ENCODE results near the gene LPCAT1.

DNA sequence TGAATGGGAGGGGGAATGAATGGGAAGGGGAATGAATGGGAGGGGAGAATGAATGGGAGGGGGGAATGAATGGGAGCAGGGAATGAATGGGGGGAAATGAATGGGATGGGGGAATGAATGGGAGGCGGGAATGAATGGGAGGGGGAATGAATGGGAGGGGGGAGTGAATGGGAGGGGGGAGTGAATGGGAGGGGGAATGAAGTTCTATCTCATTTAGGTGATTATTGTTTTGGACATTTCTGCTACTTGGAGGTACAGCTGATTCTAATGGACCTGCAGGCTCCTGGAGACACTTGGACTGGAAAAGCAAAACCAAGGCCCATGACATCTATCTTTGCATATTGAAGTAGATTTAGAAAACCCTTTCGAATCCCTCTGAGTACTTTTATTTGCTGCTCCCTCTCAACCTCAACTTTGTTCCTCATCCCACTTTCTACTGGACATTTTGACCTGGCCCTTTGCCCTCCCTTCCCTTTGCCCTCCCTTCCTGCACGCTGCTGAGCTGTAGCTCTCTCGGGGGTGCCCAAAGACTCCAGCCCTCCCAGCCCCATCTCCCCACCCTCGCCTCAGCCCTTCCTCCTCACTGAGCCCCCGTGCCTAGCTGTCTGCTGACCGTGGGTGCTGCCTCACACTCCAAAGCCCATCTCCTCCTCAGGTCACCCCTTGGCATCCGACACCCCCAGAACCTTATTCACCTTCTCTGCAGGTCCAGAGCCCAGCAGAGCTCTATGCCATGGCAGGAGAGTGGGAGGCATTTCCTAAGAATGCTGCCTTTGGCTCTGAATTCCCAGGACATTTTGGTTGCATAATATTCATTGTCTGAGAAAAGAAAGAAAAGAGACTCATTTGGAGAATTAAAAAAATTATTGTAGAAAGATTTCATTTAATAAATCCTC is 19.9 kb upstream of the LPCAT1 start:
- TF ChIP-seq CTCF (IDR thresholded peaks at IDR 0.05; ENCODE audit: poor library complexity) (no peak), EZH2phosphoT487 (IDR thresholded peaks at IDR 0.05; ENCODE audit: low read depth, severe bottlenecking, unreplicated experiment) (no peak)
